ENCODE measurements around the gene CPNE8. TPM values are rescaled to one million over a fixed set of nuclear protein-coding genes. Genes with fewer than 3 reads are reported as not detected.
"Not testable (repeated sequence)": the region's sequence is repeated elsewhere in the genome, so short reads cannot be mapped to it uniquely, and the experiment has no call there.

Gene CPNE8
- total RNA-seq, 2 experiments from 2014 or later = 1.4 to 1.7 TPM

DNA sequence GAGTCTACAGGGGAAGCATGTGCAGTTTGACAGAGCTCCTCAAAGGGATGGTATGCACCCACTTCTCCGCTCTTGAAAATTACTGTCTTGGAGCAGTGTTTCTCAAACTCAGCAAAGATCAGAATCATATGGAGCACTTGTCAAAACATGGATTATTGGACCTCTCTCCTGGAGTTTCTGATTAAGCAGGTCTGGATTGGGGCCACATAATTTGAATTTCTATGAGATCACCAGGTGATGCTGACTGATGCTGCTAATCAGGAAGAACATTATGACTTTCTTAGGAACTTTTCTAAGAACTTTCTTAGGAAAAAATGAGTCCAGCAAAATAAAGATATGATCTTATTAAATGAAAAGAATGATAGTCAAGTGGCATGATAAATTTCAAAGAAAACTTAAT lies 144.3 kb downstream of the CPNE8 start:
- ChIA-PET POLR2A (no interaction called here), CTCF (no interaction called here)
- Mint-ChIP-seq H3K36me3 (ENCODE audit: low read depth) (no peaks in the 10 kb centered on the region), H3K27ac (no peak overlapping the region), H3K4me3 (no peak overlapping the region), H3K9me3 (no peaks in the 10 kb centered on the region), H3K27me3 (no peaks in the 10 kb centered on the region), H3K4me1 (ENCODE audit: low read depth) (no peaks in the 10 kb centered on the region)
- TF ChIP-seq, protein P1, sequence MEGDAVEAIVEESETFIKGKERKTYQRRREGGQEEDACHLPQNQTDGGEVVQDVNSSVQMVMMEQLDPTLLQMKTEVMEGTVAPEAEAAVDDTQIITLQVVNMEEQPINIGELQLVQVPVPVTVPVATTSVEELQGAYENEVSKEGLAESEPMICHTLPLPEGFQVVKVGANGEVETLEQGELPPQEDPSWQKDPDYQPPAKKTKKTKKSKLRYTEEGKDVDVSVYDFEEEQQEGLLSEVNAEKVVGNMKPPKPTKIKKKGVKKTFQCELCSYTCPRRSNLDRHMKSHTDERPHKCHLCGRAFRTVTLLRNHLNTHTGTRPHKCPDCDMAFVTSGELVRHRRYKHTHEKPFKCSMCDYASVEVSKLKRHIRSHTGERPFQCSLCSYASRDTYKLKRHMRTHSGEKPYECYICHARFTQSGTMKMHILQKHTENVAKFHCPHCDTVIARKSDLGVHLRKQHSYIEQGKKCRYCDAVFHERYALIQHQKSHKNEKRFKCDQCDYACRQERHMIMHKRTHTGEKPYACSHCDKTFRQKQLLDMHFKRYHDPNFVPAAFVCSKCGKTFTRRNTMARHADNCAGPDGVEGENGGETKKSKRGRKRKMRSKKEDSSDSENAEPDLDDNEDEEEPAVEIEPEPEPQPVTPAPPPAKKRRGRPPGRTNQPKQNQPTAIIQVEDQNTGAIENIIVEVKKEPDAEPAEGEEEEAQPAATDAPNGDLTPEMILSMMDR (IDR thresholded peaks at IDR 0.05) = no peak
- DNase-seq (no peak), ATAC-seq (no peak)
- intact Hi-C loops (cut with micrococcal nuclease) = no loop called here

DNA sequence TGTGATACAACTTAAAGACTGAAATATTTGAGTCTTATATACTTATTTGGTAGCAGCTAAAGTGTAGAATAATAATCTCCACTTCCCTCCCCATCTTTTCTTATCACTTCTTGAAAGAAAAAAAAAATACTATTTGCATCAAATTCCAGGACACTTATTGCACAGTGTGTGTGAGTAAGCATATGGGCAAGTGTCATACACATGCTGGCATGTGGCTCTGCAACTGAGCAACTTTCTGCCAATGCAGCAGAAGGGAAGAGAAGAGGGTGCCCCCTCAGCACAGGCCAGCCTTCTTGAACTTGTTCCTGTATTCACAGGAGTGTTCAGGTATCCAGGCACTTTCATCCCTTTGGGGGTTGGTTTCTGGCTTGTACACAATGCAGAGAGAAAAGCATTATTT lies 145.8 kb downstream of the CPNE8 start:
- H3K4me1 Mint-ChIP-seq (ENCODE audit: low read depth) = no peaks in the 10 kb centered on the region
- intact Hi-C loops (cut with micrococcal nuclease) = no loop called here
- TF ChIP-seq, protein P1 (IDR thresholded peaks at IDR 0.05) = no peak
- ATAC-seq (no peak), DNase-seq (no peak)
- no peaks in the 10 kb centered on the region for H3K36me3 Mint-ChIP-seq (ENCODE audit: low read depth)
- ChIA-PET POLR2A (no interaction called here), CTCF (no interaction called here)
- H3K27me3 Mint-ChIP-seq = no peaks in the 10 kb centered on the region
- H3K9me3 Mint-ChIP-seq = no peaks in the 10 kb centered on the region
- no peak overlapping the region for H3K27ac Mint-ChIP-seq
- no peak overlapping the region for H3K4me3 Mint-ChIP-seq

- no peak overlapping the region for H3K27ac Mint-ChIP-seq
- no peaks in the 10 kb centered on the region for H3K36me3 Mint-ChIP-seq (ENCODE audit: low read depth)
- ChIA-PET POLR2A (no interaction called here), CTCF (no interaction called here)
- H3K4me1 Mint-ChIP-seq (ENCODE audit: low read depth) = no peaks in the 10 kb centered on the region
- no peak for ATAC-seq
- intact Hi-C loops (cut with micrococcal nuclease) = no loop called here
- H3K4me3 Mint-ChIP-seq = no peak overlapping the region
- H3K27me3 Mint-ChIP-seq = no peaks in the 10 kb centered on the region
- no peak for DNase-seq
- H3K9me3 Mint-ChIP-seq = no peaks in the 10 kb centered on the region
- TF ChIP-seq, protein P1 (IDR thresholded peaks at IDR 0.05) = no peak
Observed at GRCh38 chr12:38746744-38747143, 158.6 kb downstream of the CPNE8 start.

DNA sequence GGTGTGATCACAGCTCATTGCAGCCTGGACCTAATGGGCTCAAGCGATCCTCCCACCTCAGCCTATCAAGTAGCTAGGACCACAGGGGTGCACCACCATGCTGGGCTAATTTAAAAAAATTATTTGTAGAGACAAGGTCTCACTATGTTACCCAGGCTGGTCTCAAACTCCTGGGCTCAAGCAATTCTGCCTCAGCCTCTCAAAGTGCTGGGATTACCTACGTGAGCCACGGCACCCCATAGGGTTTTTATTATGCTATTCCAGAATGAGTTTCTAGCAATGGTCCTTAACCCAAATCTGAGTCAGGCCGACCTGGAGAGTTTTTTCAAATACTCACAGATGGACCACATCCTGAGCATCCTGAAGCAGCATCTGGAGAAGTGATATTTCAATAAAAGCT lies 159.8 kb downstream of the CPNE8 start:
- no peaks in the 10 kb centered on the region for H3K36me3 Mint-ChIP-seq (ENCODE audit: low read depth)
- CTCF ChIA-PET = no interaction called here
- intact Hi-C loops (cut with micrococcal nuclease) = no loop called here
- H3K4me3 Mint-ChIP-seq = no peak overlapping the region
- H3K27me3 Mint-ChIP-seq = no peaks in the 10 kb centered on the region
- POLR2A ChIA-PET = no interaction called here
- no peak for DNase-seq
- TF ChIP-seq, protein P1 (IDR thresholded peaks at IDR 0.05) = no peak
- H3K9me3 Mint-ChIP-seq = no peaks in the 10 kb centered on the region
- no peaks in the 10 kb centered on the region for H3K4me1 Mint-ChIP-seq (ENCODE audit: low read depth)
- no peak for ATAC-seq
- H3K27ac Mint-ChIP-seq = no peak overlapping the region

- POLR2A ChIA-PET = no interaction called here
- H3K4me3 Mint-ChIP-seq = no peak overlapping the region
- TF ChIP-seq, protein P1 (IDR thresholded peaks at IDR 0.05) = no peak
- no peak for DNase-seq
- no peak overlapping the region for H3K27ac Mint-ChIP-seq
- CTCF ChIA-PET = no interaction called here
- intact Hi-C loops (cut with micrococcal nuclease) = no loop called here
- no peak for ATAC-seq
- no peaks in the 10 kb centered on the region for H3K36me3 Mint-ChIP-seq (ENCODE audit: low read depth)
- no peaks in the 10 kb centered on the region for H3K27me3 Mint-ChIP-seq
- no peaks in the 10 kb centered on the region for H3K4me1 Mint-ChIP-seq (ENCODE audit: low read depth)
- H3K9me3 Mint-ChIP-seq = no peaks in the 10 kb centered on the region
Observed at GRCh38 chr12:38744041-38744440, 161.3 kb downstream of the CPNE8 start.

DNA sequence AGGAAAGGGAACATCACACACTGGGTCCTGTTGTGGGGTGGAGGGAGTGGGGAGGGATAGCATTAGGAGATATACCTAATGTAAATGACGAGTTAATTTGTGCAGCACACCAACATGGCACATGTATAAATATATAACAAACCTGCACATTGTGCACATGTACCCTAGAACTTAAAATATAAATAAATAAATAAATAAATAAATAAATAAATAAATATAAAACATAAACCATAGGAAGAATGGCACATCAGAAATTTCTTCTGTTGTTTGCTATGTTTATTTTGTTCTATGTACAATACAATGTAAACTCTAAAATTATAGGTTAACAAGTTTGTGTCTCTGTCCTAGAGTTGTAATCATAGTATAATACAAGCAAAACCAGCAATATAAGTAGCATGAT lies 162.9 kb downstream of the CPNE8 start:
- not testable (repeated sequence) for H3K27ac Mint-ChIP-seq, H3K4me3 Mint-ChIP-seq

More for the DNA sequence above, 162.9 kb downstream of the CPNE8 start:
- ATAC-seq; DNase-seq; POLR2A ChIA-PET; H3K9me3 Mint-ChIP-seq; H3K27me3 Mint-ChIP-seq; CTCF ChIA-PET; H3K4me1 Mint-ChIP-seq (ENCODE audit: low read depth); intact Hi-C loops (cut with micrococcal nuclease); H3K36me3 Mint-ChIP-seq (ENCODE audit: low read depth): not testable (repeated sequence)

Measured in activated CD8-positive, alpha-beta T cell treated with anti-CD3 and anti-CD28 coated beads for 36 hours (primary cell).